ENCODE data around the gene PHACTR1.

- TF ChIP-seq POLR2AphosphoS5 (IDR thresholded peaks at IDR 0.05) (no peak), POLR2A (IDR thresholded peaks at IDR 0.05) (no peak), CTCF (IDR thresholded peaks at IDR 0.05) (no peak)
These were observed 418.6 kb downstream of the PHACTR1 start for GRCh38 chr6:13135152-13135551.

All from prostate gland (tissue), 2 donors.